ENCODE data around the gene ADRA2C. TPM values are rescaled to one million over a fixed set of nuclear protein-coding genes. Genes with fewer than 3 reads are reported as not detected.

ADRA2C gene
- total and polyA plus RNA-seq, 2 of the 13 experiments (the other 11 are each of a cell fraction or from before 2014, with no cell fraction given): 15.4 to 69.7 TPM

DNA sequence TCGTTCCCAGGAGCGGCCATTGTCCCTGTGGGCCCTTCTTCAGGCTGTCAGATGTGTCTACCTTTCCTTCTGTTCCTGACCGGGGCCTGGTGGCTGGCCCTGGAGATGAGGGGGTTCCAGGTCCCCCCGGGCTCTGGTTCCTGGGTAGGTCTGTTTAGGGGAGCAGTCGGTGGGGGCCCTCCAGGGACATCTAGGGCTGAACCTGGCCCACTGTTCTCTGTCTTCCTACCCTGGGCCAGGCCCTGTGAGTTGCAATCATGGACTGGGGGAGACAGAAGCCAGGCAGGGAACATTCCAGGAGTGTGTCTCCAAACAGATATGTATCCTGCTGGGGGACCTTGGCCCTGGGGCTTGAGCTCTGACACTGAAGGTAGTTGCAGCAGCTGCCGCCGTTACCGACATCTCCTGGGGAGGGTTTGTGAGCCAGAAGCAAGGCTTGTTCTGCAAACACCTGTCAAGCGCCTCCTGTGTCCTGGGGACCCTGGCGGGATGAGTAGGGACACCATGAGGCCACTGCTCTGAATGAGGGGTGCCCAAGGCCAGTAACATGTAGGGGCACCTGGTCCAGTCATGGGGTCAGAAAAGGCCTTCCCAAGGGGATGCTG is 49.5 kb upstream of the ADRA2C start (continued):
- TF ChIP-seq ZHX2 (IDR thresholded peaks at IDR 0.05; ENCODE audit: low read depth): no peak
- no peak for TF ChIP-seq ZHX2 (CRISPR knock-in tag; IDR thresholded peaks at IDR 0.05; ENCODE audit: borderline replicate concordance)
- TF ChIP-seq MBNL3 (CRISPR knock-in tag; conservative IDR thresholded peaks at IDR 0.05): no peak
- TF ChIP-seq ZNF670 (CRISPR knock-in tag; IDR thresholded peaks at IDR 0.05; ENCODE audit: borderline replicate concordance): no peak
- TF ChIP-seq ZNF768 (CRISPR knock-in tag; IDR thresholded peaks at IDR 0.05): no peak
- TF ChIP-seq BRCA1 (CRISPR knock-in tag; IDR thresholded peaks at IDR 0.05): no peak
- TF ChIP-seq, protein P1, sequence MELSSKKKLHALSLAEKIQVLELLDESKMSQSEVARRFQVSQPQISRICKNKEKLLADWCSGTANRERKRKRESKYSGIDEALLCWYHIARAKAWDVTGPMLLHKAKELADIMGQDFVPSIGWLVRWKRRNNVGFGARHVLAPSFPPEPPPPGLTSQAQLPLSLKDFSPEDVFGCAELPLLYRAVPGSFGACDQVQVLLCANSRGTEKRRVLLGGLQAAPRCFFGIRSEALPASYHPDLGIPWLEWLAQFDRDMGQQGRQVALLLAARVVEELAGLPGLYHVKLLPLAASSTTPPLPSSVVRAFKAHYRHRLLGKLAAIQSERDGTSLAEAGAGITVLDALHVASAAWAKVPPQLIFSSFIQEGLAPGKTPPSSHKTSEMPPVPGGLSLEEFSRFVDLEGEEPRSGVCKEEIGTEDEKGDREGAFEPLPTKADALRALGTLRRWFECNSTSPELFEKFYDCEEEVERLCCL (CRISPR knock-in tag; IDR thresholded peaks at IDR 0.05; ENCODE audit: borderline replicate concordance): no peak

Data from HepG2 (cell line).